AG20443 (cell line): ENCODE data around the gene CD8A.

Experiments
- DNase-seq: peaks from one replicate; pipeline ENCODE4 v3.0.0; 2012; ENCODE audit warnings: low spot score, mixed read lengths

CD8A gene

GRCh38 chr2:86808315-86809161, 17.8 kb upstream of the CD8A start:
- DNase-seq: peak; percentile 95

- DNase-seq: peak; percentile 42
These were observed 17.0 kb upstream of the CD8A start for GRCh38 chr2:86807468-86808275.

- DNase-seq: no peak
These were observed 16.4 kb upstream of the CD8A start for GRCh38 chr2:86807133-86807467.

GRCh38 chr2:86806059-86806857, 15.5 kb upstream of the CD8A start:
- no peak for DNase-seq

- no peak for DNase-seq
These were observed 10.3 kb upstream of the CD8A start for GRCh38 chr2:86800856-86801567.

GRCh38 chr2:86794861-86795260, 4.1 kb upstream of the CD8A start:
- no peak for DNase-seq

GRCh38 chr2:86793752-86794151, 3.0 kb upstream of the CD8A start:
- DNase-seq: no peak

- no peak for DNase-seq
These were observed 860 bp upstream of the CD8A start for GRCh38 chr2:86791573-86791972.

- no peak for DNase-seq
These were observed 508 bp downstream of the CD8A start for GRCh38 chr2:86790134-86790675.

GRCh38 chr2:86789687-86790133, 1.0 kb downstream of the CD8A start:
- DNase-seq: no peak

GRCh38 chr2:86788881-86789686, 1.6 kb downstream of the CD8A start:
- DNase-seq: peak; percentile 45

GRCh38 chr2:86788165-86788564, 2.5 kb downstream of the CD8A start:
- DNase-seq: no peak

GRCh38 chr2:86787736-86788135, 3.0 kb downstream of the CD8A start:
- DNase-seq: no peak

- no peak for DNase-seq
These were observed 4.6 kb downstream of the CD8A start for GRCh38 chr2:86786001-86786536.

GRCh38 chr2:86785456-86785855, 5.3 kb downstream of the CD8A start:
- DNase-seq: no peak

GRCh38 chr2:86783615-86784339, 6.9 kb downstream of the CD8A start:
- DNase-seq: no peak

- no peak for DNase-seq
These were observed 8.0 kb downstream of the CD8A start for GRCh38 chr2:86782748-86783147.

GRCh38 chr2:86781363-86781762, 9.3 kb downstream of the CD8A start:
- no peak for DNase-seq

GRCh38 chr2:86779971-86780370, 10.7 kb downstream of the CD8A start:
- DNase-seq: no peak

- DNase-seq: no peak
These were observed 11.8 kb downstream of the CD8A start for GRCh38 chr2:86778957-86779356.
